ENCODE data around the gene CYB561D1.

Gene CYB561D1

GRCh38 chr1:109484519-109484975, 9.3 kb upstream of the CYB561D1 start:
- H3K9ac ChIP-seq (ENCODE audit: insufficient read length), result peak overlapping the region; percentile 96
- no peak for TF ChIP-seq POLR2AphosphoS5 (IDR thresholded peaks at IDR 0.05; ENCODE audit: borderline replicate concordance, low read depth, low read length)
- no peak for TF ChIP-seq EZH2 (IDR thresholded peaks at IDR 0.05)
- no peak for TF ChIP-seq FOXP2 (optimal IDR thresholded peaks at IDR 0.05; ENCODE audit: control extremely low read depth, extremely low read length, insufficient read depth)
- no peak for DNase-seq (ENCODE audit: low read depth, low spot score)
- peaks cover 6% of the 10 kb centered on the region; the same call in 1 of the 2 replicates for H3K36me3 ChIP-seq (ENCODE audit: insufficient read depth, low read length)
- H3K4me3 ChIP-seq, result peak overlapping the region; percentile 98
- no peaks in the 10 kb centered on the region for H3K9me3 ChIP-seq (ENCODE audit: low read depth, low read length)
- H3K27ac ChIP-seq, result peak overlapping the region; percentile 93; the same call in 1 of the 2 replicates

- Histone ChIP-seq H3K4me3 (peak overlapping the region; percentile 98), H3K9me3 (ENCODE audit: low read depth, low read length) (no peaks in the 10 kb centered on the region), H3K36me3 (ENCODE audit: insufficient read depth, low read length) (peaks cover 6% of the 10 kb centered on the region; the same call in 1 of the 2 replicates), H3K9ac (ENCODE audit: insufficient read length) (peak overlapping the region; percentile 96), H3K27ac (no peak overlapping the region)
- TF ChIP-seq POLR2AphosphoS5 (IDR thresholded peaks at IDR 0.05; ENCODE audit: borderline replicate concordance, low read depth, low read length) (no peak), EZH2 (IDR thresholded peaks at IDR 0.05) (no peak), FOXP2 (optimal IDR thresholded peaks at IDR 0.05; ENCODE audit: control extremely low read depth, extremely low read length, insufficient read depth) (no peak)
- DNase-seq (ENCODE audit: low read depth, low spot score), result no peak
Measured at GRCh38 chr1:109485001-109485400, 8.9 kb upstream of the CYB561D1 start.

GRCh38 chr1:109487261-109487660, 6.6 kb upstream of the CYB561D1 start:
- TF ChIP-seq FOXP2 (optimal IDR thresholded peaks at IDR 0.05; ENCODE audit: control extremely low read depth, extremely low read length, insufficient read depth), result no peak
- no peak for TF ChIP-seq POLR2AphosphoS5 (IDR thresholded peaks at IDR 0.05; ENCODE audit: borderline replicate concordance, low read depth, low read length)
- no peak for TF ChIP-seq EZH2 (IDR thresholded peaks at IDR 0.05)
- H3K36me3 ChIP-seq (ENCODE audit: insufficient read depth, low read length), result peaks cover 6% of the 10 kb centered on the region; the same call in 1 of the 2 replicates
- H3K9me3 ChIP-seq (ENCODE audit: low read depth, low read length), result no peaks in the 10 kb centered on the region
- DNase-seq (ENCODE audit: low read depth, low spot score), result no peak
- no peak overlapping the region for H3K4me3 ChIP-seq
- no peak overlapping the region for H3K9ac ChIP-seq (ENCODE audit: insufficient read length)
- H3K27ac ChIP-seq, result no peak overlapping the region

- Histone ChIP-seq H3K9me3 (ENCODE audit: low read depth, low read length) (no peaks in the 10 kb centered on the region), H3K36me3 (ENCODE audit: insufficient read depth, low read length) (peaks cover 6% of the 10 kb centered on the region; the same call in 1 of the 2 replicates), H3K27ac (no peak overlapping the region), H3K4me3 (no peak overlapping the region), H3K9ac (ENCODE audit: insufficient read length) (no peak overlapping the region)
- TF ChIP-seq POLR2AphosphoS5 (IDR thresholded peaks at IDR 0.05; ENCODE audit: borderline replicate concordance, low read depth, low read length) (no peak), EZH2 (IDR thresholded peaks at IDR 0.05) (no peak), FOXP2 (optimal IDR thresholded peaks at IDR 0.05; ENCODE audit: control extremely low read depth, extremely low read length, insufficient read depth) (no peak)
- DNase-seq (ENCODE audit: low read depth, low spot score), result no peak
Measured at GRCh38 chr1:109488201-109488600, 5.7 kb upstream of the CYB561D1 start.

GRCh38 chr1:109488696-109489095, 5.2 kb upstream of the CYB561D1 start:
- no peak for DNase-seq (ENCODE audit: low read depth, low spot score)
- no peak overlapping the region for H3K4me3 ChIP-seq
- no peak overlapping the region for H3K27ac ChIP-seq
- H3K36me3 ChIP-seq (ENCODE audit: insufficient read depth, low read length), result peaks cover 6% of the 10 kb centered on the region; the same call in 1 of the 2 replicates
- H3K9me3 ChIP-seq (ENCODE audit: low read depth, low read length), result no peaks in the 10 kb centered on the region
- no peak overlapping the region for H3K9ac ChIP-seq (ENCODE audit: insufficient read length)
- TF ChIP-seq FOXP2 (optimal IDR thresholded peaks at IDR 0.05; ENCODE audit: control extremely low read depth, extremely low read length, insufficient read depth) (no peak), EZH2 (IDR thresholded peaks at IDR 0.05) (no peak), POLR2AphosphoS5 (IDR thresholded peaks at IDR 0.05; ENCODE audit: borderline replicate concordance, low read depth, low read length) (no peak)

- Histone ChIP-seq H3K9me3 (ENCODE audit: low read depth, low read length) (no peaks in the 10 kb centered on the region), H3K27ac (no peak overlapping the region), H3K36me3 (ENCODE audit: insufficient read depth, low read length) (peaks cover 6% of the 10 kb centered on the region; the same call in 1 of the 2 replicates), H3K4me3 (no peak overlapping the region), H3K9ac (ENCODE audit: insufficient read length) (no peak overlapping the region)
- TF ChIP-seq POLR2AphosphoS5 (IDR thresholded peaks at IDR 0.05; ENCODE audit: borderline replicate concordance, low read depth, low read length) (no peak), FOXP2 (optimal IDR thresholded peaks at IDR 0.05; ENCODE audit: control extremely low read depth, extremely low read length, insufficient read depth) (no peak), EZH2 (IDR thresholded peaks at IDR 0.05) (no peak)
- DNase-seq (ENCODE audit: low read depth, low spot score), result no peak
Measured at GRCh38 chr1:109490029-109490933, 3.6 kb upstream of the CYB561D1 start.

GRCh38 chr1:109490934-109491302, 3.0 kb upstream of the CYB561D1 start:
- peaks cover 6% of the 10 kb centered on the region; the same call in 1 of the 2 replicates for H3K36me3 ChIP-seq (ENCODE audit: insufficient read depth, low read length)
- no peaks in the 10 kb centered on the region for H3K9me3 ChIP-seq (ENCODE audit: low read depth, low read length)
- no peak overlapping the region for H3K4me3 ChIP-seq
- no peak overlapping the region for H3K9ac ChIP-seq (ENCODE audit: insufficient read length)
- H3K27ac ChIP-seq, result no peak overlapping the region
- no peak for DNase-seq (ENCODE audit: low read depth, low spot score)
- TF ChIP-seq EZH2 (IDR thresholded peaks at IDR 0.05), result no peak
- TF ChIP-seq POLR2AphosphoS5 (IDR thresholded peaks at IDR 0.05; ENCODE audit: borderline replicate concordance, low read depth, low read length), result no peak
- TF ChIP-seq FOXP2 (optimal IDR thresholded peaks at IDR 0.05; ENCODE audit: control extremely low read depth, extremely low read length, insufficient read depth), result no peak

GRCh38 chr1:109491372-109491771, 2.5 kb upstream of the CYB561D1 start:
- Histone ChIP-seq H3K9me3 (ENCODE audit: low read depth, low read length) (no peaks in the 10 kb centered on the region), H3K27ac (no peak overlapping the region), H3K4me3 (no peak overlapping the region), H3K9ac (ENCODE audit: insufficient read length) (no peak overlapping the region), H3K36me3 (ENCODE audit: insufficient read depth, low read length) (peaks cover 10% of the 10 kb centered on the region; the same call in 1 of the 2 replicates)
- TF ChIP-seq POLR2AphosphoS5 (IDR thresholded peaks at IDR 0.05; ENCODE audit: borderline replicate concordance, low read depth, low read length) (no peak), EZH2 (IDR thresholded peaks at IDR 0.05) (no peak), FOXP2 (optimal IDR thresholded peaks at IDR 0.05; ENCODE audit: control extremely low read depth, extremely low read length, insufficient read depth) (no peak)
- no peak for DNase-seq (ENCODE audit: low read depth, low spot score)

All from SK-N-MC (cell line).